NAMALWA (cell line): ENCODE data around the gene AQP7.
"Not testable (repeated sequence)": the region's sequence is repeated elsewhere in the genome, so short reads cannot be mapped to it uniquely, and the experiment has no call there.

ENCODE experiments used
- DNase-seq: peaks from one replicate; pipeline ENCODE4 v3.0.0-alpha.2; 2015; ENCODE audit warnings: low spot score

The AQP7 gene

DNA sequence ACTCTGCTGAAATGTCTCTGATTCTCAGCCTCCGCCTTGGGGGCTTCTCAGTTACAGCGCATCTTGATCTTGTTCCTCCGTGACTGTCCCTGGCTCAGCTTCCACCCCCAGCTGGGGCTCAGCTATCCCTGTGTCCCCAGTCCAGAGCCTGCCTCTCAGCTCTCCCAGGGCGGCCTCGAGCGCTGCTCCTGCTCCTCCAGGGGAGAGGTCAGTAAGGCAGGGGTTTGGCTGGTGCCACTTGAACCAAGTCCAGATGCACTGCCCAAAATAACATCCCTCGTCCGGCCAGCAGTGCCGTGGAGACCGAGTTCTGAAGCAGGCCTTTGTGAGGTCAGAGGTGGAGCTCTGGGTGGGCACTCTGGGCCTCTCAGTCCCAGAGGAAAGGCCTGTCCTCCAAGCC is at the start of gene AQP7:
Gene AQP7 (minus strand): TSS at position 198 of the 400 bp plus-strand sequence. CDS start 1,306 bp downstream, outside the sequence.
- DNase-seq = not testable (repeated sequence)

DNA sequence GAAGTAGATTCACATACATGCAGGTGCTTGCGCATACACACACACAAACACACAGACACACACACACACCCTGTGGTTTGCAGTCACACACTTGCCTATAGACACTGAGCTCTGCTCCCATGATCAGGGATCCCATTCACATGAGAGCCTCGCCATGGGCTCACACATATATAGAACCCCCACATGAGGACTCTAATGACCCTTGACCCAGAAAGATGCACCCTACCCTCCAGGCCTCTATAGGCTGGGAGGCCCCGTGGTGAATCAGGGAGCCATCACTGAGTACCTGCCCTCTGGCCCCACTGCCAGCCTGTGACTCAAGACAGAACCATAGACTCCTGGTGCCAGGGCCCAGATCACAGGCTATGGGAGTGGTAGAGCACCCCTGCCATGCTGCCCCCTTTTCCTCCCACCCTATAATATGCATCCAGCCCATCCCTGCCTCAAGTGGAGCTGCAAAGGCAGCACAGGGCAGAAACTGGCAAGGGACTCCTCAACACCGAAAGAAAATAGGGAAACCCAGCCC is 48.3 kb upstream of the AQP7 start:
- no peak for DNase-seq

- no peak for DNase-seq
Observed at GRCh38 chr9:33449715-33450114, 47.3 kb upstream of the AQP7 start.

DNA sequence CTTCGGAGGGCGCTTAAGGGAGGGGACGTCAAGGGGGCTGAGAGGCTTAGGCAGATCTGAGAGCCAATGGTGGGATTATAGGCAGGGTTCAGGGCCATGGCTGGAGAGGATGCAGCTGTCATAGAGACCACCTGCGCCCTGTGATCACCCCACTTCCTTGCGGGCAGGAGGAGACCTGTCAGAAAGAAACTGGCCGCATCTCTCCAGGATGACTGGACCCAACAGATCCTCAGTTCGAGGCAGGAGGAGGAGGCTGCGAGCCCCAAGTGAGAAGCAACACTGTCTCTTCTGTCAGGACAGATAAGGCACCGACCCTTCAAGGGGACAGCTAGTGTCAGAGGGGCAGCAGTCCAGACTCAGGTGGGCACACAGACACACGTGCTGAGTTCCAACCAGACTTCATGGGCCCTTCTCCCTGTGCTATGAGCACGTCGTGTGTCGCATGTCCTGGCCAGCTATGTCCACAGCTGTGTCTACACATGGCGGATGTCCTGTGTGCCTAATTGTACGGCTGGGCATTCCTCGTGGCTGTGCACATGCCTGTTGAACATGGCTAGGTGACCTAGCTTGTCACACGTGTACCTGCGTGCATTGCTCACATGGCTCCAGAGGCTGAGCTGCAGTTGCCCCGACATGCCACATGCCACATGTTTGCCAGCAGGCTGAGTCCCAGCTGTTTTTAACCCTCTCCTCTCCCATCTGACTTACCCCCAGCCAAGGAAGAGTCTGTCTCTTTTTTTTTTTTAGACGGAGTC is 45.6 kb upstream of the AQP7 start:
- DNase-seq = no peak

GRCh38 chr9:33446946-33447798 is 44.8 kb upstream of the AQP7 start, which contains the start of gene AQP3:
AQP3 (minus strand) TSS chr9:33447593; CDS start chr9:33447530, 63 bp downstream.
- DNase-seq = peak; percentile 59

DNA sequence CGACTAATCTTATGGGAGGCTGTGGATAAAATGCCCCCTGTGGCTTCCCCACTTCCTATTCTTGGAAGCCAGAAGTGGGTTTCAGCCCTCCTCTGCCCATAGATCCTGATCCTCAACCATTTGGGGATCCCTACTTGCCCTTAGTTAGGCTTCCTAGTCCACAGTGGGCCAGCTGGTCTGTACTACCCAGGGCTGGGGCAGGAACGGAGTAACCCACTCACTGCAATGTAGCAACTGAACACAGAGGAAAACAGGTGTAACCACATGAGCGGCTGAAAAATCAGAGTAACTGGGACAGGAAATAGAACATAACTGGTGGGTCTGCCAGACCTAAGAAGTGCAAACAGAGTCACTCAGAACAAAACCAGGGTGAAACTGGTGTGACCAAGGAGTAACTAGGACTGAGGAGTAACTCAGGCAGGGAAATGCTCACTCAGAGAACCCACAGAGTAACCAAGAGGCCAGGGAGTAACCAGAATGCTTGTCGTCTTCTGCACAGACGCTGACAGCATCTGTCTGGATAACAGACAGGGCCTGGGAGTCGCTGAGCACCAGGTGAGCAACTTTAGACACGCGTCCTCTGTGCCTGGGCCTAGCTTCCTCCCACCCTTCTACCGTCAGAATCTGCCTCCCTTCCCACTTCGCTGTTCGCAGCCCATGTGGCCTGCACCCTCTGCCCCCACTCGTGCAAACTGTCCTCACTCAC is 44.0 kb upstream of the AQP7 start:
- peak; percentile 53 for DNase-seq

DNA sequence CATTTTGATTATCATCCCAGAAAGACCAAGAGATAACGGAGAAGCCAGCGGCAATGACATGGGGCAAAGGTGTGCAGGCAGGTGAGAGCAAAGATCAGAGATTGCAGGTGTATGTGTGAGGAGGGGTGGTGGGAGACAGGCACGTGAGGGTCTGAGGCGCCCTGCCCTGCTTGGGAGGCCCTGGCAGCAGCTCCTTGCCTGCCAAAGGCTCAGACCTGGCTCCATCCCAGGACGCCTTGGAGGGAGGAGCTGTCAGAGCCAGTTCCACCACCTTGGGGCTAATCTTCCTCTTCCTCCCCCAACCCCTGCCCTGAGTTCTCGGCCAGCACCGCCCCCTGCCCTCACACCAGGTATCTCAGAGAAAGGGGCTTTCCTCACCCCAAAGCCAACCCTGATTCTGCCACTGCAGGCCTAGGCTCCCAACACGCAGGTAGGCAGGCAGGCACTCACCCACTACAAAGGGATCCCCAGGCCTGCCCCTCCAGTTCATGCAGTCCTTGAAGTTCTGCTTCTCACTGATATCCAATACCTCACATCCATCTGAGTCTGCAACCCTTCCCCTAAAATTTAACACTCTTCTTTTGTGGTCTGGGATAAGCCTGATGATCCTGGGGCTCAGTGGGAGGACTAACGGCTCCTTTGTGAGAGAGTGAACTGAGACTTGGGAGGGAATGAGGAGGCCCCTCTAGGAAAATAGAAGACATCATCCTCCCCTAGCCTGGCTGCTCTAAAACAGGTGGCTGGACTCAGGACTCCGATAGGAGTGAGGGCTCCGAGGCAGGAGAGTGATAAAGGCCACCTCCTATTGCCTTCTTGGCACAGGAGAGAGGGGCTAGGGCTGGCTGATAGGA is 43.2 kb upstream of the AQP7 start:
- DNase-seq = no peak

GRCh38 chr9:33443464-33444154 is 41.2 kb upstream of the AQP7 start:
- no peak for DNase-seq

- DNase-seq = no peak
Observed at GRCh38 chr9:33443047-33443446, 40.7 kb upstream of the AQP7 start.

GRCh38 chr9:33442125-33442524 is 39.8 kb upstream of the AQP7 start:
- DNase-seq = no peak

- no peak for DNase-seq
Observed at GRCh38 chr9:33440609-33441008, 38.2 kb upstream of the AQP7 start.

- DNase-seq = no peak
Observed at GRCh38 chr9:33440204-33440603, 37.8 kb upstream of the AQP7 start.

DNA sequence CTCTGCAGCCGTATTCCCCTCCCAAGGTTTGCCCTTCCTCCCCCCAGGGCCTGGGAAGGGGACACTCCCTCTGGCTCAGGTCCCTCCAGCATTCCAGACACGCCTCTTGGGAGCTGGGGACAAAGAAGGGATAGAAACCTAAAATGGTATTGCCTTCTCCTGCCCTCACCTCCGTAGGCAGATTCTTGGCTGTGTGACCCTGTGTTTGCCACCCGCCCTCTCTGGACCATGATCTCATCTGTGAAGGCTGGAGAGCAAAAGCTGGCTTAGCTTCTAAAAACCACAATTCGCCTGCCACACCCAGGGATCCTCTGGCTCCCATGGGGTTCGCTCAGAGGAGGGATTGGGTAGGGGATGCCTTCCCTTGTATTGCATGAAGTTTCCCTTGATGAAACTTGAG is 37.4 kb upstream of the AQP7 start:
- DNase-seq = no peak

- no peak for DNase-seq
Observed at GRCh38 chr9:33438926-33439680, 36.7 kb upstream of the AQP7 start.

GRCh38 chr9:33437898-33438297 is 35.5 kb upstream of the AQP7 start:
- peak; percentile 30 for DNase-seq

- no peak for DNase-seq
Observed at GRCh38 chr9:33437205-33437604, 34.8 kb upstream of the AQP7 start.

GRCh38 chr9:33436445-33436844 is 34.1 kb upstream of the AQP7 start:
- DNase-seq = no peak

DNA sequence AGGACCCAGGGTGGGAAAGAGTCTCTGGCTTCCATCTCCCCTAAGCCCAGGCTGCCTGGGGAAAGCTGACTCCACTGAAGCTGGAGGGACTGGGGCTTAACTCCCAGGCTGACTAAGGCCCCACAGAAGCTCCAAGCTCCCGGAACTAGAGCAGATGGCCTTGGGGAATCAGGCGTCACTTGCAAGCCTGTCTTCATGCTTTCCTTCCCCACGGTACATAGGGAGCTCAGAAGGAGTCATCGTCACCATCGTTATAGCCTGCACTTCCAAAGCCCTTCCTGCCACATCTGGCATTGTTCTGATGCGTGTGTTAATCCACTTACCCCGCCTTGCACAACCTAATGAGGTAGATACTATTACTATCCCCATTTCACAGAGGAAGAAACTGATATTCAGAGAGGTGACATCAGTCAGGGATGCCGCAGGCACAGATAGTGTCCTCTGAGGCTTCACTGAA is 33.5 kb upstream of the AQP7 start:
- no peak for DNase-seq

DNA sequence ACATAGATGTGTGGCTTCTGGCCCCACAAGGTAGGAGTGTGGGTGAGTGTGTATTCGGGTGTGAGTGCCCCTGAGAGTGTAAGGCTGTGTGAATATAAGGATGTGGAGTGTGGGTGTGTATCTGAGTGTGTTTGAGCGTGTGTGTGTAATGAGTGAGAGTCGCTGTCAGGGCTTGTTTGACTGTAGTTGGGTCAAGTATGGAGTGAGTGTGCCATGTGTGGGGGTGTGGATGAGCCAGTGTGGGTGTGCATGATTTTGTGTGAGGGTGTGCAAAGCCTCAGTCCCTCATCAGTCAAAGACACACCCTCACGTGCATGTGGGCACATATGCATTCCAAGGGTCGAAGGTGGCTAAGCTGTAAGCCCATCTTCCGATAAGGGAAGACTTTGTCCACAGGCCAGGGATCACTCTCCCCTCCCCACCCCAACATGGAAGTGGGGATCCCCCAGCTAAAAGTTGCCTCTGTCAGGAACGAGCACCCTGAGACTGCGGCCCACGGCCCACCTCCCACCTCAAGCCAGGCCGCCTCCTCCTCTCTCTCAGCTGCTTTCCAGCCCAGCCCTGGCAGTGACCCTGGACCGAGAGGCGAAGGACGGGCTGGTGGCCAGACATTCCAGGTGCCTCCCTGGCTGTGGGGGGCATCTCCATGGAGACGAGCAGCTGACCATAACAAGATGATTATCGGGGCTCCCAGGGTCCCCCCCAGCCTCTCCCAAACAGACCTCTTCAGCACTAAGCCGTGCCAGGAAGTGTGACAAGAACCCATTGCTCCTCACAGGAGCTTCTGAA is 32.1 kb upstream of the AQP7 start:
- no peak for DNase-seq
